HG03571 (cell line): Measurements from ENCODE around the gene SLC25A14.
A peak's percentile ranks its signal among the peaks of the same experiment; 100 is the strongest.

ENCODE experiments used
- ATAC-seq: cut with Tn5 transposase; IDR thresholded peaks from one replicate; pipeline ENCODE4 v1.9.1; 2021; ENCODE audit not compliant: unreplicated experiment

SLC25A14 gene

DNA sequence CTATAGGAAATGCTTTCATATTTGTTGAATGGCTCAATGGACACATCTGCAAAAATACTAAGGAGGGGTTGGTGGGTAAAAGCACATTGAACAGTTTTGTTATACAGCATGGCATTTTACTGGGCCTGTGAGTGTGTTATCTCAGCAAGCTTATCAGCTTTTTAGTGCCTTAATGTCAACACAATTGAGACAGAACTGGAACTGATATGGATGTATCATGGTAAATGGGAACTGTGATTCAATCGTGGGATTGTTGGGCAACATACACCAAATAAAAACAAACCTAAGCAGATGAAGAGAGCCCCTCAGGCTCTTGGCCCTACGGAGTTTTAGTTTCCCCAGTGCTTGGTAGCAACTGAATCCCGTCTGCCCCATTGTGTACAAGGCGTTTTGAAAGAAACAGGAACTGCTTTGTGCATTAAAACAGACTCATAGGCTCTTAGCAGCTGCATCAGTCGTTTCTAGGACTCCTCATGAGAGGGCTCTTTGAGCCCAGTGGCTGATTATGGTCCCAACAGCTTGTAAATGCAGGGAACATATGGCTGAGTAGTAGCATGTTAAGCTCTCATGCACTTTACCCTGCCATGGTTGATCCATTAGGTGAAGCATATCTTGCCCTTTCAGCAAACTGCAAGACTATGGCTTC lies 38.4 kb downstream of the SLC25A14 start:
- ATAC-seq, result no peak

DNA sequence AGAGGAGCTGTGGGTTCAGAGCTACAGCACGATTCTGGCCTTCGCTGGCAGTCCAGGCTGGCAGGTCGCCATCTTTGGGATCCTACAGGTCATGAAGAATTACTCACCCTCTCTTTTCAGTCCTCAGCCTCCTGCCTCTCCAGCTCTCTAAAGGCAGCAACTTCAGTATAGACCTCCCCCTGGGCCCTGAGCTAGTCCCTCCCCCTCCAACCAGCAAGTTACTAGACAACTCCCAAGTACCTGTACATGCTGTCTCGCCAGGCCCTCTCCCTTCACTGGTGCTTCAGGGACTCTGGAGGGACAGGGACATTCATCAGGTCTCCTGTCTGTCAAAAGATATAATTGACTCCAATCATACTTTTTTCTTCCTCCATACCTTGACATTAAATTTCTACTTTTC lies 45.8 kb downstream of the SLC25A14 start, which contains the start of gene GPR119:
TSS of gene GPR119 (minus strand) at position 155 of the 400 bp plus-strand sequence. CDS start 227 bp downstream, outside the sequence.
- no peak for ATAC-seq

DNA sequence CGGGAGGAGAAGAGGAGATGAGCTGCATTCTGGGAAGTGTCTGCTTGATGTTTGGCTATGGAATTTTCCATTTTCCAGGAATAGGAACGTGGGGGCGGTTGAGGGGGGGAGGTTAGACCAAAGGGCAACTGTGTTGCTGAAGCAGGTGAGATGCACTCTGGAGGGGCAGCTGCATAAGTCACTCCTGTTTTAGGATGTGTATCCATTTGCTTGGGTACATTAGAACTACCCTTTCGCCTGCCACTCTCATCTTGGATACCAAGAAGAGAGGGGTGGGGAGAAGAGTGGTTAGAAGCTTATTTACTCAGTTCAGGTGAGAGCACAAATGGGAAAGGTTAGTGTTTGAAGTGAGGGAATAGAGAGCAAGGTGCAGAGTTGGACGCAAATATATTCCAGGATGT lies 46.7 kb downstream of the SLC25A14 start:
- ATAC-seq, result no peak

DNA sequence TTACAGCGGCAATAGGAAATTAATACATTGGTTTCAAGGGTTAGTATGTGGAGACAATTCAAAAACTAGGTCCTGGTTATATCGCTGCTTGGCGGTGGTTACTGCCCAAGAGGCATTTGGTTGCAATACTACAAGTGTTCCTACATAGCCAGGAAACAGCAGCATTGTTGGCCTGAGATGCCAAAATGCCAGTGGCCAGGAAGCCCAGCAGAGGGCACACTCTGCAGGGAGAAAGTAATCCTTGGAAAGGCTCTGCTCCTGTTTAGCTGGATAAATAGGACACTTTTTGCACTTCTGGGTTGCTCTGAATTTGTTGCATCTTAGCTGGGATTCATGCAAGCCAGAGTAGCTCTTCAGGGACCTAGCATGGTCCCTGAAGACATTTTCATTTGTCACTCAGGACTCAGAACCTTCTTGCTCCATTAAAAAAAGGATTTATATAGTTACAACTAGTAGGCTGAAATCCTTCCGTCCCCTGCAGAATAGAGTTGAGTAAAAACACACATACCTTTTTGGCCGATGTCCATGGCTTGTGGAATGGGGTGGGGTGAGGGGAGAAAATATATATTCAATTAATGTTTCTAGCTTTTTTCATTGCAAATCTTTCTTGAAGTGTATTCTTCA lies 53.8 kb downstream of the SLC25A14 start:
- no peak for ATAC-seq

DNA sequence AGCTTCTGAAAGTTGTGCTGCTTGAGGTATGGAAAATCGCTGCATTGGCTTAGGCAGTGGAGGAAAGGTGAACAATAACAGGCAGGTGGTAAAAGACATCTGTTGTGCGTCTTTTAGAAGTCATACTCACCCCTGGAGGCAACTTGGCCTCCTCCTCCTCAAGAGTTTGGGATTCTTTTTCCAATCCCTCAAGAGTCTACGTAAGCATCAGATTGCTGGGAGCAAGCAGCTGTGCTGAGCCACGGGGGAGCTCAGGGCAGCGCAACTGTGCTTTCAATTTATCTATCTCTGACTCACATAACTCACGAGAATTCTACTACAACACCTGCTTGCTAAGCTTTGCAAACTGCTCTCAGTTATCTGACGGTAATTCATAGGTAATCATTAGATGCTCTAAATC lies 55.6 kb downstream of the SLC25A14 start:
- ATAC-seq, result no peak

DNA sequence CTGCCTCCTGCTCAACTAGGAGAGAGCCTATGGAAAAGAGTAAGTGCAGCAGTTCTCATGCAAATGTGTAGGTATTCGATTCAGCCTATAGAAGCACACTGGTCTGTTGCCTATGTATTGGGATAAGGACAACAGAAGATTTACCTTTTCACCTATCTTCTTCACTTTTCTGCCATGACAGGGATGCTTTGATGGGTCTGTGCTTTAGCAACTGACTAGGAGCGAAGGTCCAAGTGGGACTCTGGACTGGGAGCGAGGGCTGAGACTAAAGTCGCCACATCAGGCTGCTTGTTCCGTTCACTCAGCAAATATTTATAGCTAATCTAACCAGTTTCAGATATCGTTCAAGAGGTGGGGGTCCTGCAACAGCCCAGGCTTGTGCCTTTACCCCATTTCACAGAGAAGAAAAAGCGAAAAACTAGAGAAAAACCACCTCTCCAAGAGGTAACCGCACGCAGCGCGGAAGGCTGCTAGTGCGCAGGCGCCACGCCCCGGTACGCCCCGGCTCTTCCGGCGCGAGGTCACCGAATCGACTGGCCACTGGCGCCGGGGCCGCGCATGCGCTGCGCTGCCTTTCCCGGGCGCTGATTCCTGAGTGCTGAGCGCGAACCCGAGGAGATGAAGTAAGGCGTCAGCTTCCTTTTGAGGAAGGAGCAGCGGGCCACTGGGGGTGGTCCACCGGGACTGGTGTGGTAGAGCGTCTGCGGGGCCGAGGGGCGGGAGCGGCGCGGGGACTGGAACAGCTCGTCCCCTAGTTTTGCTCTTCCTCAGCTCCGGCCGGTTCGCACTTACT lies 61.9 kb downstream of the SLC25A14 start, which contains the start of gene RBMX2:
TSS of gene RBMX2 (plus strand) at position 573 of the 793 bp plus-strand sequence. CDS start at position 619, 46 bp downstream.
- ATAC-seq, result peak; percentile 93

DNA sequence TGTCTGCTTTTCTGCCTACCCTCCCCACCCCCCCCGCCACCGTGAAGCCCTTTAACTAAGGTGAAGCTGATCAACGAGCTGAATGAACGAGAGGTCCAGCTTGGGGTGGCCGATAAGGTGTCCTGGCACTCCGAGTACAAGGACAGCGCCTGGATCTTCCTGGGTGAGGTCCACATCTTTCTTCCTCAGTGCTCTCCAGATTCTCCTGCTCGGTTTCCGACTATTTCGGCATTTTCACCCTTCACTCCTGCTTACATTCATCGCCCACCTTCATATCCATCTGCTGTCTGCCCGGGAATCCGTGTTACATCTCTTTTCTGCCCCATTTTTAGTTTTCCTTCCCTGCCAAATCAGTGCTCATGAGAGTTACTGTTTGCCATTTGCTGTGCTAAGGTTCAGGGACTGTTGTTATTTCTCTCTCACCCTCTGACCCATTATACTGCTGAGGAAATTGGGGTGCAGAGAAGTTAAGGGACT lies 62.5 kb downstream of the SLC25A14 start:
- no peak for ATAC-seq

DNA sequence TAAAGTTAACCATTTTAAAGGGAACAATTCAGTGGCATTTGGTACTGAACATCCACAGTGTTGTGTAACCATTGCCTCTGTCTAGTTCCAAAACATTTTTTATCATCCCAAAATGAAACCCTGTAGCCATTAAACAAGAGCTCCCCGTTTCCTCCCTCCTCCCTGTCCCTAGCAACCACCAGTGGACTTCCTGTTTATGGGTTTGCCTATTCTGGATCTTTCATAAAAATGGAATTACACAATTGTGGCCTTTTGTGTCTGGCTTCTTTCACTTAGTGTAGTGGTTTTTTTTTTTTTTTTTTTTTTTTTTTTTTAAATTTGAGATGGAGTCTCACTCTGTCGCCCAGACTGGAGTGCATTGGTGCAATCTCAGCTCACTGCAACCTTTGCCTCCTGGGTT lies 73.7 kb downstream of the SLC25A14 start:
- ATAC-seq, result no peak

DNA sequence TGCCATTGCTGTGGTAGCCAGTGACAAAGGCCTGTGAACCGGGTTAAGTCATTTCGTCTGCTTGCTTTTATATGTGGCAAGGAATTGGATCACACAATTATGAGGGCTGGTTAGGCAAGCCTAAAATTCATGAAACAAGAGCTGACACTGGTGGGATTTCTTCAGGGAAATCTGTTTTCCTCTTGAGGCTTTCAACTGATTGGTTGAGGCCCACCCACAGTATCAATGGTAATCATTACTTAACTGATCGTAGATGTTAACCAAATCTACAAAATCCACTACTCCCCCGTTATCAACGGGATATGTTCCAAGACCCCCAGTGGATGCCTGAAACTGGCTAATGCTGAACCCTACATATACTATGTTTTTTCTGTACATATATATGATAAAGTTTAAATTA lies 75.1 kb downstream of the SLC25A14 start:
- no peak for ATAC-seq

DNA sequence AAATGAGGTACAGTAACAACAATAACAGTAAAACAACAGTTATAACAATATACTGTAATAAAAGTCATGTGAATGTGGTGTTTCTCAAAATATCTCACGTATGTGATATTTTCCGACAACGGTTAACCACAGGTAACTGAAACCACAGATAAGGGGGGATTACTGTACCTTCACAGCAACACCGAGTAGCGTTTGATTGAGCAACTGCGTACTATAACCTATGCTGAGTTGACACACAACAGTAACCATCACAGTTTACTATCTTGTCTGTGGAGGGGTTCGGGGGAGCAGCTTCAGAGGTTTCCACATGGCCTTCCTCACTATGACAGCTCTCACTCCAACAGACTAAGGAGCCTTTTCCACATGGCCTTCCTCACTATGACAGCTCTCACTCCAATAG lies 75.5 kb downstream of the SLC25A14 start:
- no peak for ATAC-seq

DNA sequence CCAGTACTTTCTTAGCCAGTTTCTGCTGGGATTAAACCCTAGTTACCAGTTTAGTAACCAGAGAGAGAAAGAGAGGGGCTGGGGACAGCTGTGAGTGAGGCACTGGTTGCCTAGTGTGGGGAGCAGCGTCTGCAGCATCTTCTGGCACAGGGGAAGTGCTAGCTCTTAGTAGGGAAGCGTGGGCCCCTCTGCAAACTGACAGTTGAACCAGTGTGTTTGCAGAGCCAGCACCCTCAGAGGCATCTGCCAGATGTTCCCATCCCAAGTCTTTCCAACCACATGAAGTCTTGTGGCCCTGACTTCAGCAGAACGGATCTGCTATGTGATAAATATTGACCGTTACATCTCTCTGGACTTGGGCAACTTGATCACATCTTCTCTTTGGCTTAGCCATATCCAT lies 77.1 kb downstream of the SLC25A14 start:
- ATAC-seq, result no peak

DNA sequence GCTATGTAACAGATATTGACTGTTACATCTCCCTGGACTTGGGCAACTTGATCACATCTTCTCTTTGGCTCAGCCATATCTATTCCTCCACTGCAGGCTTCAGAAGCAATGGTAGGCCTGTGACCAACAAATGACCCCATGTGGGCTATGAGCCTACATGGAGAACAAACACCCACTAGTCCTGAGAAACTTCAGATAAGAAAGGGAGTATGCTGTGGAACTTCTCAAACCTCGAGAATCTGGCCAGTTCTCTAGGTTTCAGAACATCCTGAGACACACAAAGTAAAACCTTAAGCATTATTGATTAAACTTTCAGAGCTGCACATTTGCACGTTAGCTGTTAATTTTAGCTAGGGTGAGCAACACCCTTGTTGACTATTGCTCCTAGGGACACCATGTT lies 78.3 kb downstream of the SLC25A14 start:
- no peak for ATAC-seq

DNA sequence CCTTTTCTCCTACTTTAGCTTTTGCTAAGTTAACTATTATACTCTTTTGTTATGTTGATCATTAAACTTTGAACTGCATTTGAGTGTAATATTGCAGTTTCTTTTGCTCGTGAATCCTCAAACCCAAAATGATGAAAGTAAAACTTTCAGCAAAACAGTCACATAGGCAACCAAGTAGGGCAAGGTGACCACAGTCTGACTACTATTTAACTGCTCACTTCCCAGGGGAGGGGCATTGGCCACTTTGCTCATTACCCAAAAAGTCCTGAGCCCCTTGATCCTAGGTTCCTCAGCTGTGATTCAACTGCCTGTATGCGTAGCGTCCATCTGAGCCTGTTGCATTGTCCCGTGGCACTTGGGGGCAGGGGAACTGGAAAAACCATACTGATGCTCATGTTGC lies 79.0 kb downstream of the SLC25A14 start:
- no peak for ATAC-seq

DNA sequence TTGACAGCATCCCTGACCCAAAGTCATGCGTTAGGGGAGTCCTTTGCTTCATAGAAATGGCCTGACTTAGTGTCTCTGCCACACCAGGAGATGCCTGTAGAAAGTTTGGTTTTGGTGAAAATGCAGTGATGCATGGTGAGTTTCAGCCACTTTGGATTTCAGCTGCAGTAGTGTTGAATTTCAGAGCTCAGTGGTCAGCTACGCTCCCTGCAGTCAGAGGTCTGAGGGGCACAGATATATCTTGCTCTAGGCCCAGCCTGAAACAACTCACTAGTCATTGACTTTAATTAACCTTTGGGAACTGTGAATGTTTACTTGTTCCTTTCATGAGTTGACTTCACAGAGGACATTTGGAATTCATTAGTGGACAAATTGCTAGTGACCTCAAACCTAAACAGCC lies 79.5 kb downstream of the SLC25A14 start:
- no peak for ATAC-seq
